A549 (cell line): ENCODE data around the gene RFPL4AL1. TPM values are rescaled to one million over a fixed set of nuclear protein-coding genes. Genes with fewer than 3 reads are reported as not detected.
"Not testable (repeated sequence)": the region's sequence is repeated elsewhere in the genome, so short reads cannot be mapped to it uniquely, and the experiment has no call there.

Source experiments
- ATAC-seq, 2 experiments: fragments of 200-7000 bp in 1 of 2; fragments of >200 bp in 1 of 2; cut with Nextera tagmentation in 1 of 2; cut with Tn5 transposase in 1 of 2; 3 replicates each; pipeline versions ENCODE4 v1.8.0 to v1.9.1; 2018 to 2020; ENCODE audit warnings: mild to moderate bottlenecking in 1 of 2, moderate library complexity in 1 of 2
- CTCF ChIA-PET: fragments of 300-600 bp; sonication (Branson Sonifier 250); formaldehyde crosslinking; extraction: SDS; loops from one replicate; lab custom pipeline; 2021; ENCODE audit warnings: antibody characterized with exemption, inconsistent platforms; lab: Yijun Ruan, JAX
- POLR2A ChIA-PET: fragments of 350-600 bp; formaldehyde crosslinking; extraction: SDS; loops from one replicate; lab custom pipeline; 2021; ENCODE audit warnings: antibody characterized with exemption, inconsistent platforms; lab: Yijun Ruan, JAX
- DNase-seq, 2 experiments: peaks; one replicate each; pipeline versions ENCODE4 v3.0.0 to v3.0.0-alpha.2; 2011 to 2016; ENCODE audit warnings: low read depth in 1 of 2, low spot score in 1 of 2
- FAIRE-seq: peaks from 2 replicates; lab custom pipeline; 2011; peaks lifted over from hg19 to GRCh38; lab: Jason Lieb, UNC
- H3K27ac ChIP-seq, 2 experiments: fragments of >200 bp; sonication (Bioruptor Twin); formaldehyde crosslinking; 3 replicates each; pipeline ENCODE4 v1.5.1; 2016 to 2017
- H3K4me1 ChIP-seq: fragments of >200 bp; sonication (Bioruptor Twin); formaldehyde crosslinking; 3 replicates; pipeline ENCODE4 v1.6.1; 2016
- H3K4me2 ChIP-seq: fragments of >200 bp; sonication (Bioruptor Twin); formaldehyde crosslinking; 3 replicates; pipeline ENCODE4 v1.6.1; 2016
- H3K4me3 ChIP-seq: fragments of >200 bp; sonication (Bioruptor Twin); formaldehyde crosslinking; 3 replicates; pipeline ENCODE4 v1.5.1; 2016
- H3K9me3 ChIP-seq: fragments of >200 bp; sonication (Bioruptor Twin); formaldehyde crosslinking; 3 replicates; pipeline ENCODE4 v1.6.1; 2016
- BCL3 ChIP-seq: fragments of >200 bp; sonication (Bioruptor Twin); formaldehyde crosslinking; IDR thresholded peaks from 3 replicates; pipeline ENCODE4 v1.6.1; 2016
- CEBPB ChIP-seq, 2 experiments: fragments of >200 bp in 1 of 2; sonication (Bioruptor Twin) in 1 of 2; formaldehyde crosslinking in 1 of 2; IDR thresholded peaks; 2 replicates each; pipeline ENCODE4 v1.6.1; 2012 to 2016
- CTCF ChIP-seq: fragments of >200 bp; sonication (Bioruptor Twin); formaldehyde crosslinking; IDR thresholded peaks from 3 replicates; pipeline ENCODE4 v1.5.1; 2016
- EHMT2 ChIP-seq: fragments of 200-600 bp; sonication (generic); IDR thresholded peaks from 2 replicates; pipeline ENCODE4 v1.6.1; 2016; ENCODE audit warnings: antibody characterized with exemption, low read depth, mild to moderate bottlenecking, moderate library complexity
- ESRRA ChIP-seq: fragments of 150-350 bp; IDR thresholded peaks from 2 replicates; pipeline ENCODE4 v1.6.1; 2014; ENCODE audit warnings: mild to moderate bottlenecking, low read length, borderline replicate concordance
- FOSB ChIP-seq: fragments of 250-450 bp; sonication (Bioruptor Pico); IDR thresholded peaks from 2 replicates; pipeline ENCODE4 v1.5.0; 2020; ENCODE audit warnings: mild to moderate bottlenecking, moderate library complexity
- FOSL2 ChIP-seq, 2 experiments: fragments of 450-650 bp in 1 of 2; fragments of >200 bp in 1 of 2; sonication (Bioruptor Twin) in 1 of 2; formaldehyde crosslinking; IDR thresholded peaks; 2 replicates each; pipeline versions ENCODE4 v1.5.0 to v1.6.1; 2016 to 2020; ENCODE audit warnings: mild to moderate bottlenecking in 1 of 2, moderate library complexity in 1 of 2
- HEYL ChIP-seq: fragments of 250-450 bp; sonication (Bioruptor Pico); IDR thresholded peaks from 2 replicates; pipeline ENCODE4 v1.8.0; 2021; ENCODE audit warnings: mild to moderate bottlenecking, moderate library complexity
- HOXB13 ChIP-seq: fragments of 250-450 bp; sonication (Bioruptor Pico); IDR thresholded peaks from 2 replicates; pipeline ENCODE4 v1.5.0; 2020; ENCODE audit warnings: low read depth, mild to moderate bottlenecking, moderate library complexity
- JUNB ChIP-seq: fragments of >200 bp; sonication (Bioruptor Twin); formaldehyde crosslinking; IDR thresholded peaks from 2 replicates; pipeline ENCODE4 v1.6.1; 2016
- KDM1A ChIP-seq: fragments of 200-600 bp; sonication (generic); IDR thresholded peaks from 2 replicates; pipeline ENCODE4 v1.6.1; 2016; ENCODE audit warnings: low read depth, mild to moderate bottlenecking
- KDM5A ChIP-seq: fragments of 200-600 bp; sonication (generic); IDR thresholded peaks from 2 replicates; pipeline ENCODE4 v1.6.1; 2016; ENCODE audit warnings: antibody characterized with exemption, mild to moderate bottlenecking
- MAZ ChIP-seq: fragments of 150-350 bp; IDR thresholded peaks from 2 replicates; pipeline ENCODE4 v1.6.1; 2014; ENCODE audit warnings: antibody characterized with exemption, low read depth, low read length, borderline replicate concordance
- NFE2L2 ChIP-seq: fragments of 150-350 bp; conservative IDR thresholded peaks from 2 replicates; pipeline ENCODE4 v1.6.1; 2014; ENCODE audit warnings: low read length
- POLR2A ChIP-seq: IDR thresholded peaks from 2 replicates; pipeline ENCODE4 v1.6.1; 2012; ENCODE audit warnings: mild to moderate bottlenecking, low read length
- RARB ChIP-seq: fragments of 250-450 bp; sonication (Bioruptor Pico); IDR thresholded peaks from 2 replicates; pipeline ENCODE4 v1.8.0; 2021; ENCODE audit warnings: mild to moderate bottlenecking, moderate library complexity
- RCOR1 ChIP-seq: fragments of 150-350 bp; IDR thresholded peaks from 2 replicates; pipeline ENCODE4 v1.6.1; 2014; ENCODE audit warnings: antibody characterized with exemption, low read length, low read depth
- REST ChIP-seq: fragments of 200-600 bp; sonication (generic); IDR thresholded peaks from 2 replicates; pipeline ENCODE4 v1.6.1; 2016; ENCODE audit warnings: antibody characterized with exemption, mild to moderate bottlenecking, moderate library complexity
- TFCP2L1 ChIP-seq: fragments of 250-450 bp; sonication (Bioruptor Pico); IDR thresholded peaks from 2 replicates; pipeline ENCODE4 v1.5.0; 2021; ENCODE audit warnings: mild to moderate bottlenecking
- TP53 ChIP-seq: fragments of 250-450 bp; sonication (Bioruptor Pico); IDR thresholded peaks from 2 replicates; pipeline ENCODE4 v1.5.0; 2021; ENCODE audit warnings: mild to moderate bottlenecking, moderate library complexity
- USF2 ChIP-seq: fragments of 450-650 bp; IDR thresholded peaks from 2 replicates; pipeline ENCODE4 v1.6.1; 2014; ENCODE audit warnings: antibody characterized with exemption
- ZNF302 ChIP-seq: fragments of 250-450 bp; sonication (Bioruptor Pico); IDR thresholded peaks from 2 replicates; pipeline ENCODE4 v1.9.0; 2021; ENCODE audit warnings: inconsistent platforms, mild to moderate bottlenecking, moderate library complexity
- ZSCAN20 ChIP-seq: fragments of 250-450 bp; sonication (Bioruptor Pico); IDR thresholded peaks from 2 replicates; pipeline ENCODE4 v1.8.0; 2022; ENCODE audit warnings: mild to moderate bottlenecking, moderate library complexity
- WGBS: methylation state at CpG from one replicate; pipeline ENCODE4 v1.1.6; 2017; ENCODE audit errors: missing lambda C conversion rate; 5-methylcytosine and 5-hydroxymethylcytosine counted together
- polyA plus RNA-seq, 4 experiments: library from polyadenylated mRNA; depleted of rRNA in 3 of 4; stranded (reverse); fragments of >200 nt; fragmentation: RNase III in 1 of 4; extraction: RNeasy Plus Mini Kit Qiagen cat#74134 plus additional on column Dnase treatment in 1 of 4; gene quantifications; 2 replicates in 3 of 4; 3 replicates in 1 of 4; pipeline ENCODE4 v1.2.3, GENCODE V29; 2011 to 2017

Gene RFPL4AL1
- polyA plus RNA-seq, 2 of the 4 experiments (the other 2 are of a cell fraction), result not detected

- H3K9me3 ChIP-seq, result not testable (repeated sequence)
Measured at GRCh38 chr19:55730378-55730777, 38.5 kb upstream of the RFPL4AL1 start.

GRCh38 chr19:55738302-55738701 lies 30.6 kb upstream of the RFPL4AL1 start, which contains the start of gene NLRP9:
Gene NLRP9, minus strand, starts transcription at chr19:55738402. Its CDS starts 28 bp downstream, at chr19:55738374.
- TF ChIP-seq TP53 (CRISPR knock-in tag) (no peak), TFCP2L1 (CRISPR knock-in tag) (no peak), HOXB13 (CRISPR knock-in tag) (no peak)
- ATAC-seq (no peak), DNase-seq (no peak), FAIRE-seq (peak; percentile 74)
- peaks cover 3% of the 10 kb centered on the region; the same call in 1 of the 3 replicates for H3K9me3 ChIP-seq
- no peak within 1 kb of the TSS for H3K4me2 ChIP-seq
- CTCF ChIA-PET, result no interaction called here
- H3K4me3 ChIP-seq, result no peak within 1 kb of the TSS
- H3K4me1 ChIP-seq, result no peaks in the 10 kb centered on the region
- POLR2A ChIA-PET, result no interaction called here
- WGBS, result 22% methylated on average over 3 of the region's 3 CpGs
- H3K27ac ChIP-seq, result no peak within 1 kb of the TSS

More at GRCh38 chr19:55730378-55730777, 38.5 kb upstream of the RFPL4AL1 start:
- ATAC-seq, FAIRE-seq, POLR2A ChIA-PET, H3K4me2 ChIP-seq, H3K4me3 ChIP-seq, DNase-seq, H3K4me1 ChIP-seq, H3K27ac ChIP-seq, CTCF ChIA-PET: not testable (repeated sequence)
- 12% methylated on average over 2 of the region's 2 CpGs for WGBS

- DNase-seq (no peak), ATAC-seq (no peak), FAIRE-seq (no peak)
- no peak overlapping the region for H3K4me3 ChIP-seq
- WGBS, result 15% methylated on average over 6 of the region's 6 CpGs
- H3K4me2 ChIP-seq, result no peak overlapping the region
- no peak overlapping the region for H3K27ac ChIP-seq
- peaks cover 16% of the 10 kb centered on the region for H3K9me3 ChIP-seq
- POLR2A ChIA-PET, result no interaction called here
- TF ChIP-seq JUNB (no peak), FOSL2 (IDR thresholded peaks at IDR 0.05) (no peak), FOSL2 (CRISPR knock-in tag; IDR thresholded peaks at IDR 0.05) (no peak), CTCF (no peak), ZNF302 (CRISPR knock-in tag) (no peak), NFE2L2 (no peak), HEYL (no peak), CEBPB (IDR thresholded peaks at IDR 0.05) (no peak), RCOR1 (no peak), KDM5A (no peak), USF2 (no peak), KDM1A (no peak), RARB (CRISPR knock-in tag) (no peak), TP53 (CRISPR knock-in tag) (no peak), FOSB (CRISPR knock-in tag) (no peak), ZSCAN20 (CRISPR knock-in tag) (no peak), MAZ (no peak)
- CTCF ChIA-PET, result no interaction called here
- no peaks in the 10 kb centered on the region for H3K4me1 ChIP-seq
Measured at GRCh38 chr19:55750715-55751114, 18.2 kb upstream of the RFPL4AL1 start.

GRCh38 chr19:55753401-55753800 lies 15.5 kb upstream of the RFPL4AL1 start:
- Histone ChIP-seq H3K4me2 (no peak overlapping the region), H3K4me3 (no peak overlapping the region), H3K4me1 (no peaks in the 10 kb centered on the region), H3K27ac (no peak overlapping the region), H3K9me3 (peaks cover 13% of the 10 kb centered on the region)
- CTCF ChIA-PET, result interaction anchor here (1.0 kb wide), 1 partner anchor 14 kb away, joined by 4 read pairs; no protein-coding TSS in a partner anchor
- no peak for ATAC-seq
- POLR2A ChIA-PET, result no interaction called here
- FAIRE-seq, result no peak
- WGBS, result 2% methylated on average over 3 of the region's 3 CpGs
- no peak for DNase-seq
- TF ChIP-seq CEBPB (IDR thresholded peaks at IDR 0.05) (no peak), POLR2A (no peak), BCL3 (no peak), FOSL2 (IDR thresholded peaks at IDR 0.05) (no peak), FOSL2 (CRISPR knock-in tag; IDR thresholded peaks at IDR 0.05) (no peak), REST (no peak), EHMT2 (no peak), ESRRA (no peak)
